Measurements from ENCODE around the gene TFCP2. TPM values are rescaled to one million over a fixed set of nuclear protein-coding genes. Genes with fewer than 3 reads are reported as not detected.

TFCP2 gene
- total RNA-seq, 1 experiment from 2014 or later, result 52.6 TPM

GRCh38 chr12:51098611-51099010, 74.3 kb downstream of the TFCP2 start:
- no TSS peak for BruUV-seq (replicated peaks)
- no peak overlapping the region for H3K4me3 ChIP-seq (ENCODE audit: low read depth, low read length)
- intact Hi-C loops (cut with micrococcal nuclease; ENCODE audit: unreplicated experiment), result no loop called here
- Mint-ChIP-seq H3K36me3 (ENCODE audit: insufficient read depth, unreplicated experiment) (peaks cover 78% of the 10 kb centered on the region), H3K4me1 (ENCODE audit: low read depth, unreplicated experiment) (no peaks in the 10 kb centered on the region), H3K4me3 (ENCODE audit: unreplicated experiment) (no peak overlapping the region), H3K9me3 (ENCODE audit: unreplicated experiment) (no peaks in the 10 kb centered on the region), H3K27ac (ENCODE audit: unreplicated experiment) (no peak overlapping the region), H3K27me3 (ENCODE audit: insufficient read depth, unreplicated experiment) (no peaks in the 10 kb centered on the region)
- no peaks in the 10 kb centered on the region for H3K9me3 ChIP-seq
- no peak for DNase-seq
- no peaks in the 10 kb centered on the region for H3K4me1 ChIP-seq
- ChIA-PET CTCF (no interaction called here), POLR2A (no interaction called here)
- H3K27me3 ChIP-seq (replicated peaks; ENCODE audit: control insufficient read depth, insufficient read depth, low read length), result no peaks in the 10 kb centered on the region
- no peak for TF ChIP-seq CTCF (IDR thresholded peaks at IDR 0.05; ENCODE audit: insufficient read depth in 1 of 2, low read depth in 1 of 2, low read length in 1 of 2, severe bottlenecking in 1 of 2, unreplicated experiment in 1 of 2)
- H3K36me3 ChIP-seq (ENCODE audit: control insufficient read depth, insufficient read depth, low read length), result peaks cover 1% of the 10 kb centered on the region; the same call in 1 of the 2 replicates

GRCh38 chr12:51090705-51091229, 82.2 kb downstream of the TFCP2 start:
- BruUV-seq (replicated peaks), result no TSS peak
- Mint-ChIP-seq H3K27ac (ENCODE audit: unreplicated experiment) (no peak overlapping the region), H3K9me3 (ENCODE audit: unreplicated experiment) (no peaks in the 10 kb centered on the region), H3K27me3 (ENCODE audit: insufficient read depth, unreplicated experiment) (no peaks in the 10 kb centered on the region), H3K4me3 (ENCODE audit: unreplicated experiment) (no peak overlapping the region), H3K4me1 (ENCODE audit: low read depth, unreplicated experiment) (no peaks in the 10 kb centered on the region), H3K36me3 (ENCODE audit: insufficient read depth, unreplicated experiment) (peaks cover 50% of the 10 kb centered on the region)
- no peak overlapping the region for H3K4me3 ChIP-seq (ENCODE audit: low read depth, low read length)
- TF ChIP-seq CTCF (IDR thresholded peaks at IDR 0.05; ENCODE audit: insufficient read depth in 1 of 2, low read depth in 1 of 2, low read length in 1 of 2, severe bottlenecking in 1 of 2, unreplicated experiment in 1 of 2), result no peak
- ChIA-PET POLR2A (no interaction called here), CTCF (no interaction called here)
- H3K27me3 ChIP-seq (replicated peaks; ENCODE audit: control insufficient read depth, insufficient read depth, low read length), result no peaks in the 10 kb centered on the region
- H3K36me3 ChIP-seq (ENCODE audit: control insufficient read depth, insufficient read depth, low read length), result no peaks in the 10 kb centered on the region
- intact Hi-C loops (cut with micrococcal nuclease; ENCODE audit: unreplicated experiment), result no loop called here
- H3K4me1 ChIP-seq, result no peaks in the 10 kb centered on the region
- no peak for DNase-seq
- no peaks in the 10 kb centered on the region for H3K9me3 ChIP-seq

- H3K27ac Mint-ChIP-seq (ENCODE audit: unreplicated experiment), result no peak overlapping the region
- TF ChIP-seq CTCF (IDR thresholded peaks at IDR 0.05; ENCODE audit: insufficient read depth in 1 of 2, low read depth in 1 of 2, low read length in 1 of 2, severe bottlenecking in 1 of 2, unreplicated experiment in 1 of 2), result no peak
- no peak for DNase-seq
- peaks cover 46% of the 10 kb centered on the region for H3K36me3 Mint-ChIP-seq (ENCODE audit: insufficient read depth, unreplicated experiment)
- H3K4me3 Mint-ChIP-seq (ENCODE audit: unreplicated experiment), result no peak overlapping the region
- intact Hi-C loops (cut with micrococcal nuclease; ENCODE audit: unreplicated experiment), result no loop called here
- no peaks in the 10 kb centered on the region for H3K4me1 ChIP-seq
- no peaks in the 10 kb centered on the region for H3K27me3 Mint-ChIP-seq (ENCODE audit: insufficient read depth, unreplicated experiment)
- ChIA-PET CTCF (no interaction called here), POLR2A (interaction anchor here (0.6 kb wide), 1 partner anchor 84 kb away, joined by 3 read pairs; no protein-coding TSS in a partner anchor)
- no peaks in the 10 kb centered on the region for H3K36me3 ChIP-seq (ENCODE audit: control insufficient read depth, insufficient read depth, low read length)
- no peaks in the 10 kb centered on the region for H3K9me3 ChIP-seq
- H3K9me3 Mint-ChIP-seq (ENCODE audit: unreplicated experiment), result no peaks in the 10 kb centered on the region
- no peak overlapping the region for H3K4me3 ChIP-seq (ENCODE audit: low read depth, low read length)
- H3K27me3 ChIP-seq (replicated peaks; ENCODE audit: control insufficient read depth, insufficient read depth, low read length), result no peaks in the 10 kb centered on the region
- BruUV-seq (replicated peaks), result no TSS peak
- H3K4me1 Mint-ChIP-seq (ENCODE audit: low read depth, unreplicated experiment), result peaks cover 3% of the 10 kb centered on the region
Measured at GRCh38 chr12:51087818-51088217, 85.1 kb downstream of the TFCP2 start.
